SU-DHL-6 (cell line): Measurements from ENCODE around the gene SLC6A3.

Experiments used
- EZH2phosphoT487 ChIP-seq: fragments of 200-600 bp; sonication (generic), shearing (Covaris generic); conservative IDR thresholded peaks from 2 replicates; pipeline ENCODE4 v1.6.1; 2018; ENCODE audit warnings: mild to moderate bottlenecking, antibody characterized with exemption, low read length, moderate library complexity, mixed read lengths
- TF ChIP-seq, protein P1 (sequence below): fragments of 200-600 bp; sonication (generic); IDR thresholded peaks from one replicate; pipeline ENCODE4 v1.5.1; 2017; ENCODE audit warnings: antibody characterized with exemption, mild to moderate bottlenecking, low read length, moderate library complexity; ENCODE audit not compliant: insufficient read depth, poor library complexity, severe bottlenecking

DNA sequence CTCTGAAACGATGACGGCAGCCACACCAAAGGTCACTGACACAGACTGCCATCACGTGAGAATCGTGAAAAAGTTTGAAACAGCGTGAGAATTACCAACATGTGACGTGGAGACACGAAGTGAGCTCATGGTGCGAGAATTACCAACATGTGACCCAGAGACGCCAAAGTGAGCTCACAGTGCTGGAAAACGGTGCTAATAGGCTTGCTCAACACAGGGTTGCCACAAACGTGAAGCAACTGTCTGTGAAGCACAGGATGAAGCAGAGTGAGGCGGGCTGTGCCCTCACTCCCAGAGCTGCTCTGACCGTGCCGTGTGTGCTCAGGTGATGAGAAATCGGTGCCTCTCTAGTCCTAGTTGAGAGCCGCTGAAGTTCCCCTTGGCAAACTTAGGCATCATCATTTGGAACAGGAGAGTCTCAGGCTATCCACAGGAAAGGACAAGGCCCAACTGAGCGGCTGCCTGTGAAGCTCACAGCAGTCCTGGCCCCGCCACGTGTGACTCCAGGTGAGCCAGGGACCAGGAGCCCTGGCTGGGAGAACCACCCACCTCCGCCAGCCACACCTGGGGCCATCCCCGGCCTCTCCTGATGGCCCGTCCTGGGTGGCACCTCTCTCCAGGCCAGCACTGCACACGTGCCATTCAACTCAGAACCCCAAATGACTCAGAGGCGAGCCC lies 29.8 kb upstream of the SLC6A3 start:
- TF ChIP-seq, protein P1, sequence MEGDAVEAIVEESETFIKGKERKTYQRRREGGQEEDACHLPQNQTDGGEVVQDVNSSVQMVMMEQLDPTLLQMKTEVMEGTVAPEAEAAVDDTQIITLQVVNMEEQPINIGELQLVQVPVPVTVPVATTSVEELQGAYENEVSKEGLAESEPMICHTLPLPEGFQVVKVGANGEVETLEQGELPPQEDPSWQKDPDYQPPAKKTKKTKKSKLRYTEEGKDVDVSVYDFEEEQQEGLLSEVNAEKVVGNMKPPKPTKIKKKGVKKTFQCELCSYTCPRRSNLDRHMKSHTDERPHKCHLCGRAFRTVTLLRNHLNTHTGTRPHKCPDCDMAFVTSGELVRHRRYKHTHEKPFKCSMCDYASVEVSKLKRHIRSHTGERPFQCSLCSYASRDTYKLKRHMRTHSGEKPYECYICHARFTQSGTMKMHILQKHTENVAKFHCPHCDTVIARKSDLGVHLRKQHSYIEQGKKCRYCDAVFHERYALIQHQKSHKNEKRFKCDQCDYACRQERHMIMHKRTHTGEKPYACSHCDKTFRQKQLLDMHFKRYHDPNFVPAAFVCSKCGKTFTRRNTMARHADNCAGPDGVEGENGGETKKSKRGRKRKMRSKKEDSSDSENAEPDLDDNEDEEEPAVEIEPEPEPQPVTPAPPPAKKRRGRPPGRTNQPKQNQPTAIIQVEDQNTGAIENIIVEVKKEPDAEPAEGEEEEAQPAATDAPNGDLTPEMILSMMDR = no peak
- TF ChIP-seq EZH2phosphoT487 = no peak
